ENCODE measurements around the gene PRR20G. TPM values are rescaled to one million over a fixed set of nuclear protein-coding genes. Genes with fewer than 3 reads are reported as not detected.
"Not testable (repeated sequence)": the region's sequence is repeated elsewhere in the genome, so short reads cannot be mapped to it uniquely, and the experiment has no call there.

PRR20G gene
- total RNA-seq, 1 experiment from 2014 or later = 0.30 TPM

- no peak overlapping the region for H3K9ac ChIP-seq (ENCODE audit: low read length)
- H3K36me3 ChIP-seq (ENCODE audit: control insufficient read depth in 1 of 2, insufficient read depth in 2 of 2, low read length in 2 of 2) = no peaks in the 10 kb centered on the region
- TF ChIP-seq TCF7L2 (IDR thresholded peaks at IDR 0.05; ENCODE audit: borderline replicate concordance, extremely low read depth, insufficient read depth, insufficient read length) (no peak), ZBTB33 (IDR thresholded peaks at IDR 0.05; ENCODE audit: extremely low read depth, insufficient replicate concordance, low read length) (no peak), ATF3 (IDR thresholded peaks at IDR 0.05) (no peak), EZH2 (IDR thresholded peaks at IDR 0.05) (no peak), FOSL1 (IDR thresholded peaks at IDR 0.05; ENCODE audit: low read depth) (no peak), CBX3 (IDR thresholded peaks at IDR 0.05; ENCODE audit: low read depth) (no peak), POLR2A (IDR thresholded peaks at IDR 0.05; ENCODE audit: borderline replicate concordance, extremely low read depth, insufficient read depth, insufficient read length) (no peak), RAD21 (IDR thresholded peaks at IDR 0.05; ENCODE audit: low read depth) (no peak), EGR1 (IDR thresholded peaks at IDR 0.05; ENCODE audit: low read depth) (no peak), YY1 (IDR thresholded peaks at IDR 0.05; ENCODE audit: extremely low read depth, insufficient replicate concordance, low read depth, low read length) (no peak), JUND (IDR thresholded peaks at IDR 0.05) (no peak), SIN3A (IDR thresholded peaks at IDR 0.05; ENCODE audit: low read depth) (no peak), SRF (IDR thresholded peaks at IDR 0.05; ENCODE audit: low read depth) (no peak), REST (IDR thresholded peaks at IDR 0.05; ENCODE audit: low read depth) (no peak)
- ATAC-seq (no peak), DNase-seq (ENCODE audit: low read depth, low spot score) (no peak)
- H3K4me1 ChIP-seq (ENCODE audit: control insufficient read depth in 1 of 2, insufficient read depth in 2 of 2, low read length in 2 of 2) = no peaks in the 10 kb centered on the region
- no peak overlapping the region for H3K4me3 ChIP-seq (replicated peaks in 1 of 2; ENCODE audit: low read depth in 1 of 2, low read length in 2 of 2)
- ChIA-PET CTCF (no interaction called here), POLR2A (no interaction called here), RAD21 (ENCODE audit: low non-redundant PET in 1 of 2, low total read pairs in 2 of 2, uncharacterized antibody in 2 of 2, unreplicated experiment in 2 of 2) (interaction anchor here in 1 of 2 experiments (0.7 kb wide), 1 partner anchor 16 kb away, joined by 4 read pairs; no protein-coding TSS in a partner anchor)
- H3K9me3 ChIP-seq (ENCODE audit: control insufficient read depth in 1 of 2, insufficient read depth in 1 of 2, low read depth in 1 of 2, low read length in 2 of 2) = no peaks in the 10 kb centered on the region
- H4K20me1 ChIP-seq (ENCODE audit: insufficient read depth) = no peaks in the 10 kb centered on the region
- no peak overlapping the region for H3K4me2 ChIP-seq (ENCODE audit: low read length)
- no peak overlapping the region for H3K27ac ChIP-seq (ENCODE audit: low read depth, low read length)
- no peaks in the 10 kb centered on the region for H3K79me2 ChIP-seq (ENCODE audit: insufficient read depth, low read length)
- H2AFZ ChIP-seq (ENCODE audit: low read depth, low read length, poor library complexity, severe bottlenecking) = no peak overlapping the region
- H3K9me2 ChIP-seq (ENCODE audit: insufficient read depth) = no peaks in the 10 kb centered on the region
- H3K27me3 ChIP-seq (ENCODE audit: insufficient read depth, low read length) = peaks cover 33% of the 10 kb centered on the region; the same call in 1 of the 2 replicates
- no TSS peak for BruUV-seq (replicated peaks)
- intact Hi-C loops (cut with micrococcal nuclease) = no loop called here
These were observed 25.0 kb upstream of the PRR20G start for GRCh38 chr3:127312818-127313217.

- ATAC-seq; H3K36me3 ChIP-seq (ENCODE audit: control insufficient read depth in 1 of 2, insufficient read depth in 2 of 2, low read length in 2 of 2); H3K4me2 ChIP-seq (ENCODE audit: low read length); CTCF ChIA-PET; H3K9me2 ChIP-seq (ENCODE audit: insufficient read depth); H3K27ac ChIP-seq (ENCODE audit: low read depth, low read length); H3K9me3 ChIP-seq (ENCODE audit: control insufficient read depth in 1 of 2, insufficient read depth in 1 of 2, low read depth in 1 of 2, low read length in 2 of 2); H4K20me1 ChIP-seq (ENCODE audit: insufficient read depth); H3K9ac ChIP-seq (ENCODE audit: low read length); RAD21 ChIA-PET (ENCODE audit: low non-redundant PET in 1 of 2, low total read pairs in 2 of 2, uncharacterized antibody in 2 of 2, unreplicated experiment in 2 of 2); H3K79me2 ChIP-seq (ENCODE audit: insufficient read depth, low read length); intact Hi-C loops (cut with micrococcal nuclease); H3K4me3 ChIP-seq (replicated peaks in 1 of 2; ENCODE audit: low read depth in 1 of 2, low read length in 2 of 2); BruUV-seq (replicated peaks); DNase-seq (ENCODE audit: low read depth, low spot score); H2AFZ ChIP-seq (ENCODE audit: low read depth, low read length, poor library complexity, severe bottlenecking); POLR2A ChIA-PET: not testable (repeated sequence)
- H3K27me3 ChIP-seq (ENCODE audit: insufficient read depth, low read length) = peaks cover 27% of the 10 kb centered on the region; the same call in 1 of the 2 replicates
- H3K4me1 ChIP-seq (ENCODE audit: control insufficient read depth in 1 of 2, insufficient read depth in 2 of 2, low read length in 2 of 2) = peaks cover 4 to 11% of the 10 kb centered on the region in 2 experiments
These were observed 21.0 kb upstream of the PRR20G start for GRCh38 chr3:127308821-127309220.
